H9 (cell line): ENCODE results near the gene HERC6. TPM values are rescaled to one million over a fixed set of nuclear protein-coding genes. Genes with fewer than 3 reads are reported as not detected.

Experiments
- DNase-seq: peaks from one replicate; pipeline ENCODE4 v3.0.0-alpha.2; 2017
- H2AFZ ChIP-seq: one replicate; pipeline ENCODE4 v1.6.1; 2013; ENCODE audit warnings: mild to moderate bottlenecking, low read length, control low read depth, moderate library complexity
- H2AK5ac ChIP-seq: 2 replicates; pipeline ENCODE4 v1.6.1; 2013; ENCODE audit warnings: low read length, control low read depth, mixed read lengths; ENCODE audit not compliant: insufficient read length
- H2BK120ac ChIP-seq: one replicate; pipeline ENCODE4 v1.6.1; 2013; ENCODE audit warnings: low read depth, mild to moderate bottlenecking, low read length, control low read depth, inconsistent platforms; ENCODE audit not compliant: poor library complexity, severe bottlenecking
- H2BK12ac ChIP-seq: 2 replicates; pipeline ENCODE4 v1.6.1; 2013; ENCODE audit warnings: low read length, control low read depth, mixed read lengths, low read depth; ENCODE audit not compliant: insufficient read length
- H2BK15ac ChIP-seq: 2 replicates; pipeline ENCODE4 v1.6.1; 2013; ENCODE audit warnings: low read depth, low read length, control low read depth
- H2BK20ac ChIP-seq: one replicate; pipeline ENCODE4 v1.6.1; 2013; ENCODE audit warnings: low read depth, mild to moderate bottlenecking, low read length, control low read depth, inconsistent platforms; ENCODE audit not compliant: poor library complexity, severe bottlenecking
- H2BK5ac ChIP-seq: 2 replicates; pipeline ENCODE4 v1.6.1; 2013; ENCODE audit warnings: low read length, control low read depth, mixed read lengths; ENCODE audit not compliant: insufficient read length
- H3K14ac ChIP-seq: 2 replicates; pipeline ENCODE4 v1.6.1; 2013; ENCODE audit warnings: low read length, control low read depth; ENCODE audit not compliant: insufficient read depth
- H3K18ac ChIP-seq: 2 replicates; pipeline ENCODE4 v1.6.1; 2013; ENCODE audit warnings: low read depth, mild to moderate bottlenecking, mixed read lengths, low read length, control low read depth; ENCODE audit not compliant: insufficient read length
- H3K23ac ChIP-seq: 2 replicates; pipeline ENCODE4 v1.6.1; 2013; ENCODE audit warnings: low read length, control low read depth, mixed read lengths, low read depth; ENCODE audit not compliant: insufficient read length
- H3K23me2 ChIP-seq: 2 replicates; pipeline ENCODE4 v1.6.1; 2013; ENCODE audit warnings: low read depth, mild to moderate bottlenecking, mixed read lengths, low read length, control low read depth; ENCODE audit not compliant: insufficient read length, poor library complexity, severe bottlenecking
- H3K27ac ChIP-seq: 2 replicates; pipeline ENCODE4 v1.5.1; 2013; ENCODE audit warnings: low read length, control low read depth, mixed read lengths, low read depth; ENCODE audit not compliant: insufficient read length
- H3K27me3 ChIP-seq: 2 replicates; pipeline ENCODE4 v1.6.1; 2013; ENCODE audit warnings: low read length, control low read depth, inconsistent platforms; ENCODE audit not compliant: insufficient read depth
- H3K4ac ChIP-seq: 2 replicates; pipeline ENCODE4 v1.6.1; 2013; ENCODE audit warnings: low read depth, mild to moderate bottlenecking, control low read depth, inconsistent platforms, low read length, moderate library complexity
- H3K4me1 ChIP-seq: 2 replicates; pipeline ENCODE4 v1.6.1; 2013; ENCODE audit warnings: low read length, control low read depth, inconsistent platforms; ENCODE audit not compliant: insufficient read depth
- H3K4me2 ChIP-seq: 2 replicates; pipeline ENCODE4 v1.6.1; 2013; ENCODE audit warnings: low read length, control low read depth, mixed read lengths; ENCODE audit not compliant: insufficient read length, insufficient read depth
- H3K56ac ChIP-seq: 2 replicates; pipeline ENCODE4 v1.6.1; 2013; ENCODE audit warnings: low read depth, mild to moderate bottlenecking, mixed read lengths, low read length, control low read depth; ENCODE audit not compliant: insufficient read length
- H3K79me1 ChIP-seq: 2 replicates; pipeline ENCODE4 v1.6.1; 2013; ENCODE audit warnings: low read depth, mild to moderate bottlenecking, moderate library complexity, low read length, control low read depth, inconsistent platforms; ENCODE audit not compliant: insufficient read depth, poor library complexity, severe bottlenecking
- H3K79me2 ChIP-seq: 2 replicates; pipeline ENCODE4 v1.6.1; 2013; ENCODE audit warnings: low read length, control low read depth, inconsistent platforms; ENCODE audit not compliant: insufficient read depth
- H3K9ac ChIP-seq: 2 replicates; pipeline ENCODE4 v1.6.1; 2013; ENCODE audit warnings: low read length, control low read depth, mixed read lengths; ENCODE audit not compliant: insufficient read length; ENCODE audit errors: extremely low read depth
- H3K9me3 ChIP-seq: one replicate; pipeline ENCODE4 v1.6.1; 2013; ENCODE audit warnings: low read depth, low read length, inconsistent platforms; ENCODE audit not compliant: control insufficient read depth
- H3T11ph ChIP-seq: one replicate; pipeline ENCODE4 v1.6.1; 2013; ENCODE audit warnings: mild to moderate bottlenecking, low read length, control low read depth, inconsistent platforms
- H4K20me1 ChIP-seq: one replicate; pipeline ENCODE4 v1.6.1; 2013; ENCODE audit not compliant: control insufficient read depth, insufficient read length, insufficient read depth
- H4K5ac ChIP-seq: 2 replicates; pipeline ENCODE4 v1.6.1; 2013; ENCODE audit warnings: low read depth, mild to moderate bottlenecking, mixed read lengths, low read length, control low read depth; ENCODE audit not compliant: insufficient read length
- H4K8ac ChIP-seq: replicated peaks from 2 replicates; pipeline ENCODE4 v1.6.1; 2013; ENCODE audit warnings: low read length, control low read depth, mixed read lengths, low read depth; ENCODE audit not compliant: insufficient read length
- H4K91ac ChIP-seq: 2 replicates; pipeline ENCODE4 v1.6.1; 2013; ENCODE audit warnings: low read depth, mild to moderate bottlenecking, moderate library complexity, mixed read lengths, low read length, control low read depth; ENCODE audit not compliant: insufficient read length
- H3K27ac Mint-ChIP-seq, 3 experiments: 2 replicates in 2 of 3; 3 replicates in 1 of 3; pipeline ENCODE4 v1.8.0; 2020 to 2021; ENCODE audit warnings: mixed read lengths in 3 of 3, mild to moderate bottlenecking in 1 of 3, moderate library complexity in 1 of 3
- H3K27me3 Mint-ChIP-seq: 2 replicates; pipeline ENCODE4 v1.8.0; 2021; ENCODE audit warnings: low read depth, mild to moderate bottlenecking, moderate library complexity, mixed read lengths
- H3K36me3 Mint-ChIP-seq, 3 experiments: 2 replicates in 2 of 3; 3 replicates in 1 of 3; pipeline ENCODE4 v1.8.0; 2020 to 2021; ENCODE audit warnings: low read depth in 3 of 3, mixed read lengths in 3 of 3; ENCODE audit not compliant: insufficient read depth in 1 of 3
- H3K4me1 Mint-ChIP-seq, 2 experiments: 2 replicates each; pipeline ENCODE4 v1.8.0; 2020; ENCODE audit warnings: mixed read lengths in 2 of 2
- H3K4me3 Mint-ChIP-seq, 2 experiments: 2 replicates in 1 of 2; 3 replicates in 1 of 2; pipeline ENCODE4 v1.8.0; 2020 to 2021; ENCODE audit warnings: mild to moderate bottlenecking in 2 of 2, mixed read lengths in 2 of 2, moderate library complexity in 1 of 2
- H3K9me3 Mint-ChIP-seq, 2 experiments: 2 replicates in 1 of 2; 3 replicates in 1 of 2; pipeline ENCODE4 v1.8.0; 2020; ENCODE audit warnings: mild to moderate bottlenecking in 2 of 2, mixed read lengths in 2 of 2, moderate library complexity in 1 of 2
- total RNA-seq: library from RNA; stranded (reverse); gene quantifications from 2 replicates; pipeline ENCODE4 v1.2.1, GENCODE V29; 2021
- TF ChIP-seq, protein P1 (sequence below): fragments of 200-600 bp; sonication (generic); conservative IDR thresholded peaks from 3 replicates; pipeline ENCODE4 v1.8.0; 2021; ENCODE audit warnings: antibody characterized with exemption, mild to moderate bottlenecking

HERC6 gene
- total RNA-seq, 1 experiment from 2014 or later, result 8.2 TPM

DNA sequence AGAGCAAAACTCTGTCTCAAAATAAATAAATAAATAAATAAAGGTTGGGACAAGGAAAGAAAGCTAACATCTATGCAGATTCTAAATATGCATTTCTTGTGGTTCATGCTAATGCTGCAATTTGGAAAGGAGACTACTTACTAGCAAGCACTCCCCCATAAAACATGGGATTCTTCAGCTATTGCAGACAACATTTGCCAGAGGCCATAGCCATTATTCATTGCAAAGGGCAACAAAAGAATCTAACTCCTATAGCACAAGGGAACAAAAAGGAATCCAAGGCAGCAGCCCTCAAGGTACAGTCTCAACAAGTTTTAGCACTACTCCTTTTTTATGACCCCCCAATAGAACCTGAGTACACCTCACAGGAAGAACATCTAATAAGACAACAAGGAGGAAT lies 70.2 kb downstream of the HERC6 start:
- Histone ChIP-seq H4K8ac (no peak overlapping the region), H3K9ac (no peak overlapping the region), H4K5ac (no peak overlapping the region), H3K4me2 (no peak overlapping the region), H2BK15ac (no peak overlapping the region), H3K23me2 (no peaks in the 10 kb centered on the region), H3T11ph (no peak overlapping the region), H4K20me1 (no peaks in the 10 kb centered on the region), H3K4ac (no peak overlapping the region), H3K18ac (no peak overlapping the region), H3K27ac (no peak overlapping the region), H3K4me1 (no peaks in the 10 kb centered on the region), H2BK5ac (no peak overlapping the region), H2BK12ac (no peak overlapping the region), H4K91ac (no peak overlapping the region), H3K56ac (no peak overlapping the region), H3K27me3 (no peaks in the 10 kb centered on the region), H2BK20ac (no peak overlapping the region), H3K9me3 (no peaks in the 10 kb centered on the region), H3K79me1 (no peaks in the 10 kb centered on the region), H3K79me2 (no peaks in the 10 kb centered on the region), H3K14ac (no peak overlapping the region), H3K23ac (no peak overlapping the region), H2AFZ (no peak overlapping the region), H2BK120ac (no peak overlapping the region), H2AK5ac (no peak overlapping the region)
- Mint-ChIP-seq H3K36me3 (peaks cover 3 to 9% (median 5%) of the 10 kb centered on the region in 3 experiments; a peak in 6 of 7 replicates), H3K27me3 (no peaks in the 10 kb centered on the region), H3K4me1 (peaks cover 13 to 28% of the 10 kb centered on the region in 2 experiments), H3K9me3 (peaks cover 2 to 4% of the 10 kb centered on the region in 2 experiments; a peak in 3 of 5 replicates), H3K4me3 (no peak overlapping the region), H3K27ac (no peak overlapping the region)
- TF ChIP-seq, protein P1, sequence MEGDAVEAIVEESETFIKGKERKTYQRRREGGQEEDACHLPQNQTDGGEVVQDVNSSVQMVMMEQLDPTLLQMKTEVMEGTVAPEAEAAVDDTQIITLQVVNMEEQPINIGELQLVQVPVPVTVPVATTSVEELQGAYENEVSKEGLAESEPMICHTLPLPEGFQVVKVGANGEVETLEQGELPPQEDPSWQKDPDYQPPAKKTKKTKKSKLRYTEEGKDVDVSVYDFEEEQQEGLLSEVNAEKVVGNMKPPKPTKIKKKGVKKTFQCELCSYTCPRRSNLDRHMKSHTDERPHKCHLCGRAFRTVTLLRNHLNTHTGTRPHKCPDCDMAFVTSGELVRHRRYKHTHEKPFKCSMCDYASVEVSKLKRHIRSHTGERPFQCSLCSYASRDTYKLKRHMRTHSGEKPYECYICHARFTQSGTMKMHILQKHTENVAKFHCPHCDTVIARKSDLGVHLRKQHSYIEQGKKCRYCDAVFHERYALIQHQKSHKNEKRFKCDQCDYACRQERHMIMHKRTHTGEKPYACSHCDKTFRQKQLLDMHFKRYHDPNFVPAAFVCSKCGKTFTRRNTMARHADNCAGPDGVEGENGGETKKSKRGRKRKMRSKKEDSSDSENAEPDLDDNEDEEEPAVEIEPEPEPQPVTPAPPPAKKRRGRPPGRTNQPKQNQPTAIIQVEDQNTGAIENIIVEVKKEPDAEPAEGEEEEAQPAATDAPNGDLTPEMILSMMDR, result no peak
- no peak for DNase-seq
